Kidney epithelial cell (primary cell): ENCODE results near the gene ELOVL2. TPM values are rescaled to one million over a fixed set of nuclear protein-coding genes. Genes with fewer than 3 reads are reported as not detected.

Source experiments
- DNase-seq: peaks from one replicate; pipeline ENCODE4 v3.0.0-alpha.2; 2010; ENCODE audit warnings: low read depth
- H3K27me3 ChIP-seq: 2 replicates; pipeline ENCODE4 v1.6.0; 2011; ENCODE audit warnings: low read length; ENCODE audit not compliant: control insufficient read depth, insufficient read depth
- H3K36me3 ChIP-seq: 2 replicates; pipeline ENCODE4 v1.5.1; 2011; ENCODE audit warnings: low read length; ENCODE audit not compliant: control insufficient read depth, insufficient read depth
- H3K4me3 ChIP-seq: 2 replicates; pipeline ENCODE4 v1.5.1; 2011; ENCODE audit warnings: low read depth, mild to moderate bottlenecking, control low read depth, low read length
- total RNA-seq: library from RNA; depleted of rRNA; stranded (reverse); fragments of >200 nt; gene quantifications from 2 replicates; pipeline ENCODE4 v1.2.3, GENCODE V29; 2015
- TF ChIP-seq, protein P1 (sequence below): IDR thresholded peaks from 2 replicates; pipeline ENCODE4 v1.5.1; 2011; ENCODE audit warnings: mild to moderate bottlenecking, moderate library complexity, low read length, control low read depth, inconsistent platforms; ENCODE audit not compliant: insufficient read depth, poor library complexity, severe bottlenecking

Gene ELOVL2
- total RNA-seq, 1 donor from 2014 or later: 0.84 TPM

DNA sequence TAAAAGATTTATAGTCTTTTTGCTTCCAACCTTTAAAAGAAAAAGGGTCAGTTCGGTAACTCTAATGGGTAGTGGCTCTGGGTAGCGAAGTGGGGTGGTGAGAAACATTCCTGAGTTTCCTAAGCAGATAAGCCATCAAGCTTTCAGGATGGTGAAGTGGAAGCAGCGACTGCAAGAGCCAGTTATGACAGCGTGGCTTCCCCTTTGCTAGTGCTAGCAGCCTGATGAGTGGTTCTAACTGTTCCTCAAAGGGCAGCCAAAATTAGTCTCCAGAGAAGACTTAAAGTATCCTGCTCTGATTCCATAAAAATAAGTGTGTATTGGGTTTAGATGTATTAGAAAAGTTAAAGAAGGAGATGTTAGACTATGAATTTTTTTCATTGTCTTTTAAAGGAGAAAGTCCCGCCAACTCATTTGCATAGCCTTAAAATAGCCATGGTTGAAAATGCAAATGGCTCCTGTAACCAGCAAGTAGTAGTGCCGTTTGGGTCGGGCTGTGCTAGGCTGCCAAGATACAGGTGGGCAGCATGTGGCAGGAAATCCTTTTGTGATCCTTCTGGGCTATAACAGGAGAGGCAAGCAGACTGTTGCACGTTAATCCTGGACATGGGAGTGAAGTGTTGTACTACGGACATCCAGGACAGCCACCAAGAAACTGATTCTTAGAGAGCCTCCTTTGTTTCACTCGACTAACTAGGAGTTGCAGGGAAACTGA lies 18.0 kb downstream of the ELOVL2 start:
- TF ChIP-seq, protein P1, sequence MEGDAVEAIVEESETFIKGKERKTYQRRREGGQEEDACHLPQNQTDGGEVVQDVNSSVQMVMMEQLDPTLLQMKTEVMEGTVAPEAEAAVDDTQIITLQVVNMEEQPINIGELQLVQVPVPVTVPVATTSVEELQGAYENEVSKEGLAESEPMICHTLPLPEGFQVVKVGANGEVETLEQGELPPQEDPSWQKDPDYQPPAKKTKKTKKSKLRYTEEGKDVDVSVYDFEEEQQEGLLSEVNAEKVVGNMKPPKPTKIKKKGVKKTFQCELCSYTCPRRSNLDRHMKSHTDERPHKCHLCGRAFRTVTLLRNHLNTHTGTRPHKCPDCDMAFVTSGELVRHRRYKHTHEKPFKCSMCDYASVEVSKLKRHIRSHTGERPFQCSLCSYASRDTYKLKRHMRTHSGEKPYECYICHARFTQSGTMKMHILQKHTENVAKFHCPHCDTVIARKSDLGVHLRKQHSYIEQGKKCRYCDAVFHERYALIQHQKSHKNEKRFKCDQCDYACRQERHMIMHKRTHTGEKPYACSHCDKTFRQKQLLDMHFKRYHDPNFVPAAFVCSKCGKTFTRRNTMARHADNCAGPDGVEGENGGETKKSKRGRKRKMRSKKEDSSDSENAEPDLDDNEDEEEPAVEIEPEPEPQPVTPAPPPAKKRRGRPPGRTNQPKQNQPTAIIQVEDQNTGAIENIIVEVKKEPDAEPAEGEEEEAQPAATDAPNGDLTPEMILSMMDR: no peak
- DNase-seq: no peak
- Histone ChIP-seq H3K4me3 (no peak overlapping the region), H3K36me3 (no peaks in the 10 kb centered on the region), H3K27me3 (no peaks in the 10 kb centered on the region)

- Histone ChIP-seq H3K27me3 (no peaks in the 10 kb centered on the region), H3K36me3 (no peaks in the 10 kb centered on the region), H3K4me3 (no peak overlapping the region)
- DNase-seq: no peak
- TF ChIP-seq, protein P1: no peak
Observed at GRCh38 chr6:11025130-11025529, 19.0 kb downstream of the ELOVL2 start.

GRCh38 chr6:11023032-11023431 lies 21.1 kb downstream of the ELOVL2 start:
- DNase-seq: no peak
- Histone ChIP-seq H3K36me3 (no peaks in the 10 kb centered on the region), H3K27me3 (no peaks in the 10 kb centered on the region), H3K4me3 (no peak overlapping the region)
- TF ChIP-seq, protein P1: no peak

GRCh38 chr6:11021714-11022113 lies 22.4 kb downstream of the ELOVL2 start:
- Histone ChIP-seq H3K36me3 (no peaks in the 10 kb centered on the region), H3K27me3 (no peaks in the 10 kb centered on the region), H3K4me3 (no peak overlapping the region)
- TF ChIP-seq, protein P1: no peak
- no peak for DNase-seq

DNA sequence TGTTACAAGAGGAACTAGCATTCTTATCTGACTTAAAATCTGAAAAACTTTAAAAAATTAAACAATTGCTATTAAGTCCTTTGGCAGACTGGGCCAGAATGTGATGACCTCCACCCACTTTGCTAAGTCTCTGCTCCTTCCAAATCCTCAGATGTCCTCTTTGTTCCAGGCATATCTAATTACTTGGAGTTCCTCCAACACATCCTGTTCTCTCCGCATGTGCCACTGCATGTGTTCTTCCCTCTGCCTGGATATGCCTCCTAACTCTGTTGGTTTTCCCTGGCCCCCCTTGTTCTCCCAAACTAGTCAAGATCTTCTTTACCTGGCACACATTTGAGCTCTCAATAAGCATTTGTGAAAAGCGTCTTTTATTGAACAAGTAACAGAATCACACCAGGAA lies 23.1 kb downstream of the ELOVL2 start:
- H3K4me3 ChIP-seq: no peak overlapping the region
- TF ChIP-seq, protein P1: no peak
- no peak for DNase-seq
- H3K36me3 ChIP-seq: no peaks in the 10 kb centered on the region
- H3K27me3 ChIP-seq: no peaks in the 10 kb centered on the region

- TF ChIP-seq, protein P1: no peak
- Histone ChIP-seq H3K4me3 (no peak overlapping the region), H3K36me3 (no peaks in the 10 kb centered on the region), H3K27me3 (no peaks in the 10 kb centered on the region)
- no peak for DNase-seq
Observed at GRCh38 chr6:11018225-11018624, 25.9 kb downstream of the ELOVL2 start.
